ENCODE measurements around the gene MOG.
A peak's percentile ranks its signal among the peaks of the same experiment; 100 is the strongest.

MOG gene

GRCh38 chr6:29631860-29632731 is 24.8 kb upstream of the MOG start:
- Histone ChIP-seq H3K9ac (ENCODE audit: low read length) (peak overlapping the region; percentile 87), H3K4me1 (ENCODE audit: control insufficient read depth, low read depth, low read length) (peaks cover 4% of the 10 kb centered on the region), H3K4me3 (ENCODE audit: low read length) (peak overlapping the region; percentile 71), H3K4me2 (ENCODE audit: low read length) (peak overlapping the region; percentile 99), H2BK15ac (replicated peaks; ENCODE audit: low read depth) (no peak overlapping the region), H4K5ac (ENCODE audit: low read length) (no peak overlapping the region), H3K27ac (ENCODE audit: low read depth, low read length) (peak overlapping the region; percentile 74), H2AK5ac (ENCODE audit: low read length) (peak overlapping the region; percentile 98), H3K56ac (ENCODE audit: low read length) (peak overlapping the region; percentile 97), H4K8ac (ENCODE audit: low read depth, low read length) (peak overlapping the region; percentile 83), H3K23ac (ENCODE audit: low read length) (peak overlapping the region; percentile 20), H3K79me1 (ENCODE audit: low read length) (peaks cover 7% of the 10 kb centered on the region), H3K4ac (ENCODE audit: low read depth, low read length) (peak overlapping the region; percentile 65), H3K79me2 (ENCODE audit: control insufficient read depth, insufficient read depth, low read length) (peaks cover 27% of the 10 kb centered on the region), H3K18ac (ENCODE audit: low read length) (peak overlapping the region; percentile 93), H3K36me3 (ENCODE audit: control insufficient read depth, insufficient read depth, low read length) (no peaks in the 10 kb centered on the region), H3K27me3 (ENCODE audit: insufficient read depth, low read length, poor library complexity) (no peaks in the 10 kb centered on the region), H2BK5ac (ENCODE audit: low read length) (no peak overlapping the region), H2BK120ac (ENCODE audit: low read depth, low read length) (peak overlapping the region; percentile 76)
- peak; percentile 82 for DNase-seq
- no CpG with 5 or more reads among the region's 53 CpGs for WGBS (ENCODE audit: extremely low coverage, insufficient coverage, low lambda C conversion rate)

- Histone ChIP-seq H4K8ac (ENCODE audit: low read depth, low read length) (peak within 1 kb of the TSS; percentile 83), H3K27ac (ENCODE audit: low read depth, low read length) (peak within 1 kb of the TSS; percentile 74), H3K36me3 (ENCODE audit: control insufficient read depth, insufficient read depth, low read length) (no peaks in the 10 kb centered on the region), H3K9ac (ENCODE audit: low read length) (peak within 1 kb of the TSS; percentile 93), H2AK5ac (ENCODE audit: low read length) (peak within 1 kb of the TSS; percentile 98), H3K23ac (ENCODE audit: low read length) (peak within 1 kb of the TSS; percentile 80), H3K18ac (ENCODE audit: low read length) (peak within 1 kb of the TSS; percentile 93), H3K79me2 (ENCODE audit: control insufficient read depth, insufficient read depth, low read length) (peaks cover 20% of the 10 kb centered on the region), H3K4ac (ENCODE audit: low read depth, low read length) (peak within 1 kb of the TSS; percentile 65), H3K27me3 (ENCODE audit: insufficient read depth, low read length, poor library complexity) (no peaks in the 10 kb centered on the region), H3K4me1 (ENCODE audit: control insufficient read depth, low read depth, low read length) (peaks cover 4% of the 10 kb centered on the region), H3K4me3 (ENCODE audit: low read length) (peak within 1 kb of the TSS; percentile 75), H3K79me1 (ENCODE audit: low read length) (peaks cover 7% of the 10 kb centered on the region), H4K5ac (ENCODE audit: low read length) (no peak within 1 kb of the TSS), H2BK15ac (replicated peaks; ENCODE audit: low read depth) (no peak within 1 kb of the TSS), H2BK120ac (ENCODE audit: low read depth, low read length) (peak within 1 kb of the TSS; percentile 76), H3K56ac (ENCODE audit: low read length) (peak within 1 kb of the TSS; percentile 97), H2BK5ac (ENCODE audit: low read length) (peak within 1 kb of the TSS; percentile 73), H3K4me2 (ENCODE audit: low read length) (peak within 1 kb of the TSS; percentile 99)
- no CpG with 5 or more reads among the region's 57 CpGs for WGBS (ENCODE audit: extremely low coverage, insufficient coverage, low lambda C conversion rate)
- DNase-seq: peak; percentile 94
These were observed 23.9 kb upstream of the MOG start, which contains the start of gene GABBR1 for GRCh38 chr6:29632789-29633533. Gene GABBR1, minus strand, starts transcription at chr6:29633183. Its CDS starts 798 bp downstream, at chr6:29632385.

- H3K27me3 ChIP-seq (ENCODE audit: insufficient read depth, low read length, poor library complexity): no peaks in the 10 kb centered on the region
- peak overlapping the region; percentile 97 for H3K56ac ChIP-seq (ENCODE audit: low read length)
- no peak for DNase-seq
- H2BK120ac ChIP-seq (ENCODE audit: low read depth, low read length): no peak overlapping the region
- H3K36me3 ChIP-seq (ENCODE audit: control insufficient read depth, insufficient read depth, low read length): no peaks in the 10 kb centered on the region
- H3K4me2 ChIP-seq (ENCODE audit: low read length): peak overlapping the region; percentile 97
- no peak overlapping the region for H2BK15ac ChIP-seq (replicated peaks; ENCODE audit: low read depth)
- peak overlapping the region; percentile 73 for H2BK5ac ChIP-seq (ENCODE audit: low read length)
- H3K9ac ChIP-seq (ENCODE audit: low read length): peak overlapping the region; percentile 93
- no peak overlapping the region for H2AK5ac ChIP-seq (ENCODE audit: low read length)
- no peak overlapping the region for H4K8ac ChIP-seq (ENCODE audit: low read depth, low read length)
- peaks cover 7% of the 10 kb centered on the region for H3K79me1 ChIP-seq (ENCODE audit: low read length)
- peaks cover 4% of the 10 kb centered on the region for H3K4me1 ChIP-seq (ENCODE audit: control insufficient read depth, low read depth, low read length)
- H3K27ac ChIP-seq (ENCODE audit: low read depth, low read length): peak overlapping the region; percentile 74
- peak overlapping the region; percentile 75 for H3K4me3 ChIP-seq (ENCODE audit: low read length)
- H4K5ac ChIP-seq (ENCODE audit: low read length): no peak overlapping the region
- peak overlapping the region; percentile 56 for H3K18ac ChIP-seq (ENCODE audit: low read length)
- WGBS (ENCODE audit: extremely low coverage, insufficient coverage, low lambda C conversion rate): no CpG with 5 or more reads among the region's 9 CpGs
- H3K79me2 ChIP-seq (ENCODE audit: control insufficient read depth, insufficient read depth, low read length): peaks cover 18% of the 10 kb centered on the region
- H3K23ac ChIP-seq (ENCODE audit: low read length): no peak overlapping the region
- H3K4ac ChIP-seq (ENCODE audit: low read depth, low read length): no peak overlapping the region
These were observed 23.4 kb upstream of the MOG start for GRCh38 chr6:29633534-29633905.

- Histone ChIP-seq H3K23ac (ENCODE audit: low read length) (no peak overlapping the region), H2BK120ac (ENCODE audit: low read depth, low read length) (no peak overlapping the region), H2BK5ac (ENCODE audit: low read length) (no peak overlapping the region), H3K27ac (ENCODE audit: low read depth, low read length) (no peak overlapping the region), H3K4me3 (ENCODE audit: low read length) (no peak overlapping the region), H3K4me2 (ENCODE audit: low read length) (no peak overlapping the region), H3K27me3 (ENCODE audit: insufficient read depth, low read length, poor library complexity) (no peaks in the 10 kb centered on the region), H3K79me1 (ENCODE audit: low read length) (no peaks in the 10 kb centered on the region), H4K5ac (ENCODE audit: low read length) (no peak overlapping the region), H2AK5ac (ENCODE audit: low read length) (no peak overlapping the region), H3K79me2 (ENCODE audit: control insufficient read depth, insufficient read depth, low read length) (no peaks in the 10 kb centered on the region), H3K4ac (ENCODE audit: low read depth, low read length) (no peak overlapping the region), H3K4me1 (ENCODE audit: control insufficient read depth, low read depth, low read length) (no peaks in the 10 kb centered on the region), H4K8ac (ENCODE audit: low read depth, low read length) (no peak overlapping the region), H3K18ac (ENCODE audit: low read length) (no peak overlapping the region), H3K9ac (ENCODE audit: low read length) (no peak overlapping the region), H3K56ac (ENCODE audit: low read length) (no peak overlapping the region), H3K36me3 (ENCODE audit: control insufficient read depth, insufficient read depth, low read length) (no peaks in the 10 kb centered on the region), H2BK15ac (replicated peaks; ENCODE audit: low read depth) (no peak overlapping the region)
- no peak for DNase-seq
- no CpG with 5 or more reads among the region's 9 CpGs for WGBS (ENCODE audit: extremely low coverage, insufficient coverage, low lambda C conversion rate)
These were observed 19.6 kb upstream of the MOG start for GRCh38 chr6:29637247-29637646.

GRCh38 chr6:29641430-29642148 is 15.3 kb upstream of the MOG start:
- no CpG with 5 or more reads among the region's 3 CpGs for WGBS (ENCODE audit: extremely low coverage, insufficient coverage, low lambda C conversion rate)
- DNase-seq: no peak
- no peaks in the 10 kb centered on the region for H3K79me2 ChIP-seq (ENCODE audit: control insufficient read depth, insufficient read depth, low read length)
- H2BK5ac ChIP-seq (ENCODE audit: low read length): no peak overlapping the region
- no peak overlapping the region for H3K18ac ChIP-seq (ENCODE audit: low read length)
- no peak overlapping the region for H3K23ac ChIP-seq (ENCODE audit: low read length)
- H3K4me3 ChIP-seq (ENCODE audit: low read length): no peak overlapping the region
- no peak overlapping the region for H2BK15ac ChIP-seq (replicated peaks; ENCODE audit: low read depth)
- no peaks in the 10 kb centered on the region for H3K36me3 ChIP-seq (ENCODE audit: control insufficient read depth, insufficient read depth, low read length)
- no peak overlapping the region for H3K27ac ChIP-seq (ENCODE audit: low read depth, low read length)
- no peak overlapping the region for H3K4me2 ChIP-seq (ENCODE audit: low read length)
- no peaks in the 10 kb centered on the region for H3K27me3 ChIP-seq (ENCODE audit: insufficient read depth, low read length, poor library complexity)
- no peak overlapping the region for H4K8ac ChIP-seq (ENCODE audit: low read depth, low read length)
- H2BK120ac ChIP-seq (ENCODE audit: low read depth, low read length): no peak overlapping the region
- H3K4ac ChIP-seq (ENCODE audit: low read depth, low read length): no peak overlapping the region
- no peaks in the 10 kb centered on the region for H3K79me1 ChIP-seq (ENCODE audit: low read length)
- no peaks in the 10 kb centered on the region for H3K4me1 ChIP-seq (ENCODE audit: control insufficient read depth, low read depth, low read length)
- no peak overlapping the region for H3K56ac ChIP-seq (ENCODE audit: low read length)
- H2AK5ac ChIP-seq (ENCODE audit: low read length): no peak overlapping the region
- H3K9ac ChIP-seq (ENCODE audit: low read length): no peak overlapping the region
- no peak overlapping the region for H4K5ac ChIP-seq (ENCODE audit: low read length)
